ENCODE measurements around the gene DYNLT2B.
"Not testable (repeated sequence)": the region's sequence is repeated elsewhere in the genome, so short reads cannot be mapped to it uniquely, and the experiment has no call there.

Gene DYNLT2B

DNA sequence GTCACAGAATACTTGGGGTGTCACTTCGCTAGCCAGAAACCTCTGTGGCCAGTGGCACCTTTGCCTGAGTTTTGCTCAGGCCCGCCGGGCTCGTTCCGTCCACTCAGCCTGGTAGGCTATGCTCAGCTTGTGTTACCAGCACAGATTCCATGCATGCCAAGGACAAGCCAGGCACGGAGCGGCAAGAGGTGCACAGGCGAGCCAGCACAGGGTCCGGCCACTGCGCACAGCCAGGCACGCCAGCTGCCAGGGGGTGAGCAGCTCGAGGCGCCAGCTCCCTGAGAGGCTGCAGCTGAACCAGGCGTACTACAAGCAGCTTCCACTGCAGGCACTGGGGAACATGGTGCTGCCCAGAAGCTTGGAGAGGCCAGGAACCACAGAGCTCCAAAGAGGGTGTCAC, 45.2 kb downstream of the DYNLT2B start:
- no peak for DNase-seq (ENCODE audit: low read depth in 2 of 2)

DNA sequence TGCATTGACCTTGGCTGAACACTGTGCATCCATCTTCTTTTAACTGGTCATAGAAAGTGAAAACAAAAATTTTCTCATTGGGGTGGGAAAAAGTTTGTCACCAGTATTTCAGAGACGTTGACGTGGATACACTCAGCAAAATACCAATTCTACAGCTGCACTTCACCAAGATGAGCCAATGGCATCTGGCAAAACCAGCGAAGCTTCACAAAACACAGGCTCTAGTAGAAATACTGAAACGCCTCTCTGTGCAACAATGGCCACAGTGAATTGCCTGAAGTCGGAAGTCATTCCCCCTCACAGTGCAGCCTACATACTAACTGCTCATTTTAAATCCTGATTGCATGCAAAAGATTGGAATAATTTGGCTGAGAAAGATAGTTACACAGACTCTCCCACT, 47.5 kb downstream of the DYNLT2B start:
- no peak for DNase-seq (ENCODE audit: low read depth in 2 of 2)

DNA sequence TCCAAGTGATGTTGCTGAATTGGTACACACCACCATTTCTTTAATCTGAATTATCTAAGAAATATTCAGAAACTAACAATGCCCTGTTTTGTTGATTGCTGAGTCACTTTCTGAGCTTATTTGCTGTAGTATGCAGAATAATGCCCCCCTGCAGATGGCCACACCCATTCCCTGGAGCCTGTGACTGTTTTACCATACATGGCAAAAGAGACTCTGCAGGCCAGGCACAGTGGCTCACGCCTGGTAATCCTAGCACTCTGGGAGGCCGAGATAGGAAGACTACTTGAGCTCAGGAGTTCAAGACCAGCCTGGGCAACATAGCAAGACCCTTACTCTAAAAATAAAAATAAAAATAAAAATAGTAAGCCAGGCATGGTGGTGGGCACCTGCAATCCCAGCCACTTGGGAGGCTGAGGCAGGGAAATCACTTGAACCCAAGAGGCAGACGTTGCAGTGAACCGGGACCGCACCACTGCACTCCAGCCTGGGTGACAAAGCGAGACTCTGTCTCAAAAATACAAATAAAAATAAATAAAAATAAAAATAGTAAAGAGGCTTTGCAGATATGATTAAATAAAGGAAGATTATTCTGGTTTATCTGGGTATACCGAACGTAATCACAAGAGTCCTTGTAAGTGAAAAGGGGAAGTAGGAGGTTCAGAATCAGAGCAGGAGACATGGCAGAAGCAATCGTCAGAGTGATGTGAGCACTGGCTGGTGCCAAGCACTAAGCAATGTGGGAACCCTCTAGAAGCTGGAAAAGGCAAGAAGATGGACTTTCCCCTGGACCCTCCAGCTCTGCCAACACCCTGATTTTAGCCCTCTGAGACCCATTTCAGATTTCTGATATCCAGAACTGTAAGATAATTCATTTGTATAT, 49.5 kb downstream of the DYNLT2B start:
- no peak for DNase-seq (ENCODE audit: low read depth in 2 of 2)

DNA sequence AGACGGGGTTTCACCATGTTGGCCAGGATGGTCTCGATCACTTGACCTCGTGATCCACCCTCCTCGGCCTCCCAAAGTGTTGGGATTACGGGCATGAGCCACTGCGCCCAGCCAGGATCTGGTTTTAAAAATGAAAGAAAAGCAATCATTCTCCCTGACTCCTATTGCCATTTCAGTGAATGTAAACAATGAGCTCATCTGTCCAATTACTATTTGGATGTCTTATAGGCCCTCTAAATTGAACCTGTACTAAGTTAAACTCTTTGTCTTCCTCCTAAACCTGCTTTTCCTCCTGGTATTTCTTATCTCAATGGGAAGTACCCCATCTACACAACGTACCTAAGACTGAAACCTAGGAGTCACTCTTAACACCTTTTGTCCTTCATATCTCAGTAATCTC, 54.2 kb downstream of the DYNLT2B start:
- DNase-seq (ENCODE audit: low read depth in 2 of 2), result no peak

DNA sequence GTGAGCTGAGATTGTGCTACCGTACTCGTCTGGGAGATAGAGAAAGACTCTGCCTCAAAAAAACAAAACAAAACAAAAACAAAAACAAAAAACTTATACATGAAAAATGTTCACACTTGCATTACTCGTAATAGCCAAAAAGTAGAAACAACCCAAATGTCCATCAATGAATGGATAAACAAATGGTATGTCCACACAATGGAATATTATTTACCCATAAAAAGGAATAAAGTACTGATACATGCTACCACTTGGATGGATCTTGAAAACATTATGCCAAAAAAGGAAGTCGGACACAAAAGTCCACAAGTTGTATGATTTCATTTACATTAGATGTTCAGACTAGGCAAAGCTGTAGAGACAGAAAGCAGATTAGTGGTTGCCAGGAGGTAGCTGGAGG, 57.3 kb downstream of the DYNLT2B start:
- DNase-seq (ENCODE audit: low read depth in 2 of 2), result no peak

DNA sequence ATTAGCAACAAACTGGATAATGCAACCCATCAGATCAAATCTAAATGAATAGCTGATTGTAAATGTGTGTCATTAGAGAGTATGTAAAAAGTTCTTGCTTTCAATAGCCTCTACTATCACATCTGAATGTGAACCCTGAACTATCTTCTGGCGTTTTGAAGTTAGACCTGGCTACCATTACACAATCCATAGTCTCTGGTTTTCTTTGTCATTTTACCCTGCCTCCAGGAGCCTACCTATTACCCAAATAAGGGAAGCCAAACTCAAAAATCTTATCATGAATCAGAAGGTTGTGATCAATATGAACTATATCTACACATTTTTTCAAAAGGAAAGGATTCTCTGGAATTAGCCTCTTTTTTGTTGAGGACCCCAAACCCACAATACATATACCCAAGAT, 62.3 kb downstream of the DYNLT2B start:
- no peak for DNase-seq (ENCODE audit: low read depth in 2 of 2)

DNA sequence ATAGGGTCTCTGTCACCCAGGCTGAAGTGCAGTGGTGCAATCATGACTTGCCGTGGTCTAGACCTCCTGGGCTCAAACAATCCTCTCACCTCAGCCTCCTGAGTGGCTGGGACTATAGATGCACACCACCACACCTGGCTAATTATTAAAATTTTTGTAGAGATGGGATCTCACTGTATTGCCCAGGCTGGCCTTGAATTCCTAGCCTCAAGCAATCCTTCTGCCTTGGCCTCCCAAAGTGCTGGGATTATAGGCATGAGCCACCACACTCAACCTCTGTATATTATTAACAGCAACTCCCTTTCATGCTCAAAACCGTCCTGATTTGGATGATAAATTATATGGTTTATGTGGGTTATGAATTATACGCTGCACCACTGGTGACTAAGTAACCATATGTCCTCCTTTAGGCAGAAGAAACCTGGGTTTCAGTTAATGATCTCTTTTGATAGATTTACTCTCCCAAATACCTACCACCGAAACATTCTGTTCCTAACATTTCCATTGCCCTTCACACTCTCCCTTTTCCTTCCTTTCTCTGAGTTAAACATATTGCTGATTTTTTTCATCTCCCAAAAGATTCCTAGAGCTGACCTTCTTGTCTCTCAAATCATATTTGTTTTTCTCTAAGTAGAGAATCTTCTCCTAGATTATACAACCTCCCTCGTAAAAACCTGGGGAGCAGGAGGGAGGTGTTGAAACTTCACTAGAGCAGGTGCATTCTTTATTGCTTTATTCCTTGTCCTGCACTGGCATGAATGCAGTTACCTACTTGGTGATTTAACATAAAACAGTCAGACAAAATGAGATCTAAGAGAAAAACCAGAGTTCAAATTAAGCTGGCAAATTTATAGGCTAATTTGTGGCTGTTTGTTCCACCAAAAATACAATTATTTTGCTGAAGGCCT, 63.4 kb downstream of the DYNLT2B start:
- DNase-seq (ENCODE audit: low read depth in 2 of 2), result no peak

DNA sequence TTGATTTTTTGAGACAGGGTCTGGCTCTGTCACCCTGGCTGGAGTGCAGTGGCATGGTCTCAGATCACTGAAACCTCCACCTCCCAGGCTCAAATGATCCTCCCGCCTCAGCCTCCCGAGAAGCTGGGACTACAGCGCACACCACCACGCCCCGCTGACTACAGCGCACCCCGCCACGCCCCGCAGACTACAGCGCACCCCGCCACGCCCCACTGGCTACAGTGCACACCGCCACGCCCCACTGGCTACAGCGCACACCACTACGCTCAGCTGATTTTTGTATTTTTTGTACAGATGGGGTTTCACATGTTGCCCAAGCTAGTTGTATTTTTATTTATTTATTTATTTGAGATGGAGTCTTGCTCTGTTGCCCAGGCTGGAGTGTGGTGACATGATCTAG, 66.1 kb downstream of the DYNLT2B start:
- no peak for DNase-seq (ENCODE audit: low read depth in 2 of 2)

DNA sequence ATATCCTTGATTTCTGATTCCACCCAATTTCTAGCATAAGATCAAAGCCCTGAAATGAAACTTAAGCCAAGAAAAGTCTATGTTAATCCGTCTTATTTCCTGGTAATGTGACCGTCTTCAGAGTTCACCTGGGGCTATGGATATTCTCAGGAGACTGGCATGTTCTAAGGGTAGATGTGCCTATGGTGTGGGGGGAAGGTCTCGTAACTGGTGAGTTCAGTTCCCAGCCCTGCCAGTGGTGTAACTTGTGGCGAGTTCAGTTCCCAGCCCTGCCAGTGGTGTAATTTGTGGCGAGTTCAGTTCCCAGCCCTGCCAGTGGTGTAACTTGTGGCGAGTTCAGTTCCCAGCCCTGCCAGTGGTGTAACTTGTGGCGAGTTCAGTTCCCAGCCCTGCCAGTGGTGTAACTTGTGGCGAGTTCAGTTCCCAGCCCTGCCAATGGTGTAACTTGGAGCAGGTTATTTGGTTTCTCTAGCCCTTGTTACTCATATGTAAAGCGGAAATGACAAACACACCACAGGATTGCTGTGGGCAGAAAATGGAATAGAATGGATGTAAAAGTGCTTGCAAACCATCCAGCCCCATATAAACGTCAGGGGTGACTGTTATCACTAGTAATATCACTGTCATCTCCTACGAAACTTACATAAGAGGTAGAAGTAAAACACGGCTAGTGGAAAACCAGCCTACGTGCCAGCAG, 71.3 kb downstream of the DYNLT2B start:
- DNase-seq (ENCODE audit: low read depth in 2 of 2), result no peak

DNA sequence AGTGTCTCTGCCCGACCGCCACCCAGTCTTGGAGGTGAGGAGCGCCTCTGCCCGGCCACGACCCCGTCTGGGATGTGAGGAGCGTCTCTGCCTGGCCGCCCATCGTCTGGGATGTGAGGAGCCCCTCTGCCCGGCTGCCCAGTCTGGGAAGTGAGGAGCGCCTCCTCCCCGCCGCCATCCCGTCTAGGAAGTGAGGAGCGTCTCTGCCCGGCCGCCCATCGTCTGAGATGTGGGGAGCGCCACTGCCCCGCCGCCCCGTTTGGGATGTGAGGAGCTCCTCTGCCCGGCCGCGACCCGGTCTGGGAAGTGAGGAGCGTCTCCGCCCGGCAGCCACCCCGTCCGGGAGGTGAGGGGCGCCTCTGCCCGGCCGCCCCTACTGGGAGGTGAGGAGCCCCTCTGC, 73.9 kb downstream of the DYNLT2B start:
- not testable (repeated sequence) for DNase-seq (ENCODE audit: low read depth in 2 of 2)

DNA sequence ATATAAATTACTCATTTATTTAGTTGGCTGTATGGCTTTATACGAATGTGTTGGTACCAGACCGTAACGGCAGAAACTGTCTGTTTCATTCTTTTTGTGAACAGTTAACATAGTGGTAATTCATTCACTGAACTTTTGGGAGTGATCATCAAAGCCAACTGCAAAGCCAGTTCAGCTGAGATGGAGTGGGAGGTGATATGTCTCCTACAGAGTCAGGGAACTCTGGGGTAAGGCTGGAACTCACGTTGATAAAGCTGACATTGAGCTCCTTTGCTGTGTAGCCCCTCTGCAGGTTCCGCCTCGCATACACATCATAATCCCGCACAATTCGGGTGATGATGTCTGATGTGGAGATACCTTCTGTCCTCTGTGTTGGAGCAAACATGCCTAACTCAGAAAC, 76.3 kb downstream of the DYNLT2B start:
- no peak for DNase-seq (ENCODE audit: low read depth in 2 of 2)
